Ishikawa (cell line): ENCODE measurements around the gene KRTAP10-10.

Experiments used
- CEBPB ChIP-seq: IDR thresholded peaks from 2 replicates; pipeline ENCODE4 v1.6.1; 2012
- CREB1 ChIP-seq: IDR thresholded peaks from 2 replicates; pipeline ENCODE4 v1.6.1; 2012; ENCODE audit warnings: low read depth
- EGR1 ChIP-seq: IDR thresholded peaks from 2 replicates; pipeline ENCODE4 v1.6.1; 2012
- EP300 ChIP-seq: IDR thresholded peaks from 2 replicates; pipeline ENCODE4 v1.6.1; 2012; ENCODE audit warnings: borderline replicate concordance
- FOXM1 ChIP-seq: IDR thresholded peaks from 2 replicates; pipeline ENCODE4 v1.6.1; 2012; ENCODE audit warnings: low read depth, borderline replicate concordance
- NFIC ChIP-seq: IDR thresholded peaks from 2 replicates; pipeline ENCODE4 v1.6.1; 2012
- RAD21 ChIP-seq: IDR thresholded peaks from 2 replicates; pipeline ENCODE4 v1.6.1; 2012; ENCODE audit warnings: low read depth
- TAF1 ChIP-seq: IDR thresholded peaks from 2 replicates; pipeline ENCODE4 v1.6.1; 2012; ENCODE audit warnings: low read depth, mild to moderate bottlenecking
- TCF12 ChIP-seq: IDR thresholded peaks from 2 replicates; pipeline ENCODE4 v1.6.1; 2012; ENCODE audit warnings: low read depth
- TEAD4 ChIP-seq: IDR thresholded peaks from 2 replicates; pipeline ENCODE4 v1.6.1; 2012
- YY1 ChIP-seq: IDR thresholded peaks from 2 replicates; pipeline ENCODE4 v1.6.1; 2012; ENCODE audit warnings: low read depth
- ZBTB7A ChIP-seq: IDR thresholded peaks from 2 replicates; pipeline ENCODE4 v1.6.1; 2012; ENCODE audit warnings: low read depth
- TF ChIP-seq, protein P1 (sequence below): IDR thresholded peaks from 2 replicates; pipeline ENCODE4 v1.6.1; 2012
- TF ChIP-seq, protein P2 (sequence below): IDR thresholded peaks from 2 replicates; pipeline ENCODE4 v1.6.1; 2012
- TF ChIP-seq, protein P3 (sequence below): IDR thresholded peaks from 2 replicates; pipeline ENCODE4 v1.6.1; 2012; ENCODE audit warnings: low read depth, mild to moderate bottlenecking

Gene KRTAP10-10

DNA sequence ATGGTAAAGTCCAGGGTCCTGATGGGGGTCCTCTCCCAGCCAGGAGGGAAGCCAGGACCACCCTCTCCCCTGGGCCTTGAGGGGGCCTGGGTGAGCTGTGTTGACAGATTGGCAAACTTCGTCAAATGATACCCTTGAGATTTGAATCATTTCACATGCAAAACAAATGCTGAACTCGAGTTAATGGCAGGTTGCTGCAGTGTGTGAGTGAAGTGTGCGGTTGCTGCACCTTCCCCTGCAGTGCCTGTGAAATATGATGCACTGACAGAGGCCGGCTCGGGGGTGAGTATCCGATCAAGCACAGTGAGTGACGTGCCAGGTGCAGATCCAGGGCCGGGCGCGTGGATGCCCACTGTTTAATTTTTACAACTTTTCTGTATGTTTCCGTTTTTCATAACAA lies 50.5 kb downstream of the KRTAP10-10 start:
- no peak for TF ChIP-seq CREB1
- no peak for TF ChIP-seq RAD21
- TF ChIP-seq TCF12: no peak
- TF ChIP-seq, protein P1, sequence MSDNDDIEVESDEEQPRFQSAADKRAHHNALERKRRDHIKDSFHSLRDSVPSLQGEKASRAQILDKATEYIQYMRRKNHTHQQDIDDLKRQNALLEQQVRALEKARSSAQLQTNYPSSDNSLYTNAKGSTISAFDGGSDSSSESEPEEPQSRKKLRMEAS: no peak
- TF ChIP-seq EP300: no peak
- no peak for TF ChIP-seq NFIC
- TF ChIP-seq FOXM1: no peak
- TF ChIP-seq ZBTB7A: no peak
- TF ChIP-seq YY1: no peak
- TF ChIP-seq, protein P2, sequence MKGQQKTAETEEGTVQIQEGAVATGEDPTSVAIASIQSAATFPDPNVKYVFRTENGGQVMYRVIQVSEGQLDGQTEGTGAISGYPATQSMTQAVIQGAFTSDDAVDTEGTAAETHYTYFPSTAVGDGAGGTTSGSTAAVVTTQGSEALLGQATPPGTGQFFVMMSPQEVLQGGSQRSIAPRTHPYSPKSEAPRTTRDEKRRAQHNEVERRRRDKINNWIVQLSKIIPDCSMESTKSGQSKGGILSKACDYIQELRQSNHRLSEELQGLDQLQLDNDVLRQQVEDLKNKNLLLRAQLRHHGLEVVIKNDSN: no peak
- no peak for TF ChIP-seq EGR1
- no peak for TF ChIP-seq TEAD4
- TF ChIP-seq CEBPB: no peak
- no peak for TF ChIP-seq TAF1
- TF ChIP-seq, protein P3, sequence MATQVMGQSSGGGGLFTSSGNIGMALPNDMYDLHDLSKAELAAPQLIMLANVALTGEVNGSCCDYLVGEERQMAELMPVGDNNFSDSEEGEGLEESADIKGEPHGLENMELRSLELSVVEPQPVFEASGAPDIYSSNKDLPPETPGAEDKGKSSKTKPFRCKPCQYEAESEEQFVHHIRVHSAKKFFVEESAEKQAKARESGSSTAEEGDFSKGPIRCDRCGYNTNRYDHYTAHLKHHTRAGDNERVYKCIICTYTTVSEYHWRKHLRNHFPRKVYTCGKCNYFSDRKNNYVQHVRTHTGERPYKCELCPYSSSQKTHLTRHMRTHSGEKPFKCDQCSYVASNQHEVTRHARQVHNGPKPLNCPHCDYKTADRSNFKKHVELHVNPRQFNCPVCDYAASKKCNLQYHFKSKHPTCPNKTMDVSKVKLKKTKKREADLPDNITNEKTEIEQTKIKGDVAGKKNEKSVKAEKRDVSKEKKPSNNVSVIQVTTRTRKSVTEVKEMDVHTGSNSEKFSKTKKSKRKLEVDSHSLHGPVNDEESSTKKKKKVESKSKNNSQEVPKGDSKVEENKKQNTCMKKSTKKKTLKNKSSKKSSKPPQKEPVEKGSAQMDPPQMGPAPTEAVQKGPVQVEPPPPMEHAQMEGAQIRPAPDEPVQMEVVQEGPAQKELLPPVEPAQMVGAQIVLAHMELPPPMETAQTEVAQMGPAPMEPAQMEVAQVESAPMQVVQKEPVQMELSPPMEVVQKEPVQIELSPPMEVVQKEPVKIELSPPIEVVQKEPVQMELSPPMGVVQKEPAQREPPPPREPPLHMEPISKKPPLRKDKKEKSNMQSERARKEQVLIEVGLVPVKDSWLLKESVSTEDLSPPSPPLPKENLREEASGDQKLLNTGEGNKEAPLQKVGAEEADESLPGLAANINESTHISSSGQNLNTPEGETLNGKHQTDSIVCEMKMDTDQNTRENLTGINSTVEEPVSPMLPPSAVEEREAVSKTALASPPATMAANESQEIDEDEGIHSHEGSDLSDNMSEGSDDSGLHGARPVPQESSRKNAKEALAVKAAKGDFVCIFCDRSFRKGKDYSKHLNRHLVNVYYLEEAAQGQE: no peak
